Left renal pelvis (tissue), 4 donors: Measurements from ENCODE around the gene CHIT1. TPM values are rescaled to one million over a fixed set of nuclear protein-coding genes. Genes with fewer than 3 reads are reported as not detected.

Experiments used
- DNase-seq, 4 donors: peaks; one replicate each; pipeline ENCODE4 v3.0.0-alpha.2; 2013; ENCODE audit warnings: low read depth in 4 of 4, low spot score in 3 of 4
- polyA plus RNA-seq, 4 donors: library from polyadenylated mRNA; unstranded; fragments of 120-200 nt; gene quantifications; one replicate each; pipeline ENCODE4 v1.2.1, GENCODE V29; 2013; ENCODE audit not compliant: insufficient read length in 4 of 4

Gene CHIT1
- polyA plus RNA-seq, 4 donors = 0.04 to 0.15 (median 0.08) TPM

DNA sequence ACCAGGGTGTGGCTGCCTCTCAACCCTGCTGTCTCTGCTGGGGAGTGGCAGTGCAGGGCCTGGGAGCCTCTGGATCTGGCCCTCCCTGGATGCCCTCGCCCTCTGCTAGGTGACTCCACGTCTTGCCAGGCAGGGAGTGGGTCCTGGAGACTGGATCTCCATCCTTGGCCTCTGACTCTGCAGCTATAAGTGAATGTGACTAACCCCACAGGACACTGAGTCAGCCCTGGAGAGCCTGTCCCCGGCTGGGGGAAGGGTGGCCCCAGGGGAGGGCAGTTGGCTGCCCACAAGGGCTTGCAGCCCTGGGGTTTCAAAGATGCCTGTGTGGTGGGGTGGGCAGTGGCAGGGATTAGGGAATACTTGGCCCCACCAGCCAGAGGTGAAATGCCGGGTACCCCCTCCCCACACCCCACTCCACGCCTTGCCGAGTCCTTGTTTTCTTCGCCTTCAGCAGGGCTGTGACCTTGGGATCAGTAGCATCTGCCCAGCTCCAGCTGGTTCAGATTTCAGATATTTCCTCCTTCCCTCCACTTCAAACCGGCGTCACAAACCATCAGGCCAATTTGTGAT is 51.9 kb downstream of the CHIT1 start:
- DNase-seq = no peak

DNA sequence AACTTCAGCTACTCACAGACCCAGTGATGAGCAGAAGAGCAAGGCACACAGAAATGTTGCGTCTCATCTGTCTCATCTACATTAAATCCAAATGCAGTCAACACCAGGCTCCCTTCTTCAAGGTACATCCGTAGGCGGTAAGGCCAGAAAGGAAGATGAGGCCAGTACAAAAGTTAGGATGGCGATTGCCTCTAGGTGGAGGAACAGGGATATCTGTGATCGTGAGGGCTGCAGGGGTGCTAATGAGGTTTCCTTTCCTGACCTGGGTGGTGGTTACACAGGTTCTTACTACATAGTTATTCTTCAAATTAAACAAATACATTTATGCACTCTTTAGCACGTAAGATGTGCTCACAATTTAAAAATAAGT is 52.5 kb downstream of the CHIT1 start:
- DNase-seq = no peak

DNA sequence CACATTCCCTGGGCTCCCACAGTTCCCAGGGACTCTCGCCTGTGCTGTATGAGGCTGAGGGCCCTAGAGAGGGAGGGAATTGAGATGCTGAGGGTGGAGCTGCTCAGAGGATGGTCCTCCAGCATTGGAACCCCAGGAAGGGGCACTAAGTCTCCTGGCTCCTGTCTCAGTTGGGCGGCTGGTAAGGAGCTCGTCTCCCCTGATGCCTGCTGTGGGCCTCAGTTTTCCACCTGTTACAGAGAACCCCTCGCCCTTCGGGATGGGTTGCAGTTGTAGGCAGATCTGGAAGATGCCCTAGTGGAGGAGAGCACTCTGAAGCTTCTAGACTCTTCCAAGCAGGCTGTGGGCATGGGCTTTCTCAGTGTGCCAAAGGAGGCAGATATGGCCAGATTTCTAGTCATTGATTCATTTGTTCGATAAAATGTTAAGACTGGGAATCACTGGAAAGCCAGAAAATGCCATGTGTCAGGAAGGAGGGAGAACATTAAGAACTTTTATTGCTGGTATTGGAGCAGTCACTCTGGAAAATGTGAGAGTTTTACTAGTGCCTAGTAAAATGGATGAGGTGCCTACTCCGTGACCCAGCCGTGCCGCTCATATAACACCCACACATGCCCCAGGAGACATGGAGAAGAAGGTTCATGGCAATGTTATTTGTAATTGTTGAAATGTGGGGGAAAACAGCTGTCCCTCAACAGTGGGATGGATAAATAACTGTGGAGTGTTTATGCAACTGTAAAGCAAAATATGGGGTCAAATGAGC is 53.0 kb downstream of the CHIT1 start:
- no peak for DNase-seq

DNA sequence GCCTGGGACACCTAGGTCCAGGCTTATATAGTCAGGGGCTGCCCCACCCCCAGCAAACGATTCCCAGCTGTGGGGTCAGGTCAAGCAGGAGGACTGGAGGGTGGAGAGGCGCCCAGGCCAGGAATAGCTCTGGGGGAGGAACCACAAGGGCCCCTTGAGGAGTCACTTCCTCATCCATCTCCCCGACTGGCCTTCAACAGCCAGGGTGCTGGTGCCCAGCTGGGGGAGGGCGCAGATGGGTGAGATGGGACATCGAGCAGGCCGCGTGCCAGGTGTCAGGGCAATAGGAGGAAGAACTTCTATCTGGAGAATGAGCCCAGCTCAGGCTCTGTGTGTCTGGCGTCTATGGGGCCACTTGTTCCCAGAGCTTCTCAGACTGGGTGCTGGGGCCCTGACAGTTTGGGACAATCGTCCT is 53.6 kb downstream of the CHIT1 start:
- DNase-seq = no peak

DNA sequence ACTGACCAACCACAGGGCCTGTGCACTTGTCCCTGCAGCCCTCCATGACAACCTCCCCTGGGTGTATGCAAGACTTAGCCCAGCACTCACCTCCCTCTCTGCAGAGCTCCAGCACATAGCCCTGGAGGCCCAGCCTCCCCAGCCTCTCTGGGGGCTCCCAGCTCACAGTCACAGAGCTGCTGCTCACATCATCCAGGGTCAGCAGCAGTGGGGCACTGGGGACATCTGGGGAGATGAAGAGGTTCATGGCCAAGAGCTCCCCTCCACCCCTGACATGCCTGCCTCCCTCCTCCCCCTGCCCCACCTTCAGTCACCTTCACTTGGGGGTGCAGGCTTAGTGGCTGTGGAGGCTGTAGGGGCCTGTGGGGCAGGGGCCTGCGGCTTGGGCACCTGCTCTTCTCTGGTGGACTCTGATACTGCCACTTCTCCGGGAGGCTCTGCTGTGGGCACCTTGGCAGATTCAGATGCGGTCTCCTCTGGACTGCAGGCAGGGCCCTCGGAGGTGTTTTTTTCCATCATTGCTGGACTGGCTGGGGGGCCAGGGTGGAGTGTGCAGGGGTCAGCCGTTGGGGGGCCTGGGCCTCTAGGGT is 54.1 kb downstream of the CHIT1 start, which contains the start of gene MYBPH:
MYBPH (minus strand) TSS at position 590 of the 590 bp plus-strand sequence; CDS start at position 519, 71 bp downstream.
- no peak for DNase-seq

DNA sequence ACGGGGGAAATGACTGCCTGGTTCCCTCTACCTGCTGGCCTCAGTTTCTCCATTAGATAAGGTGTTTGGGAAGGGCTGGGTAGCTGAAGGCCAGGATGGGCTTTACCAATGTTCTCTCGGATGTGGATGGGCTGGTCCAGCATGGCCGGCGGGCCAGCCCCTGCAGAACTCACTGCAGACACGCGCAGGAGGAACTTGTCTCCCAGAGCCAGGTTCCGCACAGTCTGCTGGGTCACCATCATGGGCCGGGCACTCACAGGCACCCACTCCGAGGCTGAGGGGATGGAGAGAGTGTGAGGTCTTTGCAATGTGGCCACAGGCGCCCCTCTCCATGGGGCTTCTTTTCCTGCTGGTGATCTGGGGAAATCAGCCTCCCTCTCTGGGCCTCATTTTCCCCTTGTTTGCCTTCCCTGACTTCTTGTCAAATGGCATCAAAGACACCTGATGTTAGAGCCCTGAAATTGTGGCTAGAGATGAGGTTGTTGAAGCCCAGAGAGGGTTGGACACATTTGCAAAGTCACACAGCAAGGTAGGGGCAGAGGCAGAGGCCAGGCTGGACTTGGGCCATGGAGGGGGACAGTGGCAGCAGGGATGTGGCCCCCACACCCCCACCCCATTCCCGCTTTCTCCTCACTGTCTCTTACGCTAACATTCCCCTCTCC is 55.0 kb downstream of the CHIT1 start:
- no peak for DNase-seq

DNA sequence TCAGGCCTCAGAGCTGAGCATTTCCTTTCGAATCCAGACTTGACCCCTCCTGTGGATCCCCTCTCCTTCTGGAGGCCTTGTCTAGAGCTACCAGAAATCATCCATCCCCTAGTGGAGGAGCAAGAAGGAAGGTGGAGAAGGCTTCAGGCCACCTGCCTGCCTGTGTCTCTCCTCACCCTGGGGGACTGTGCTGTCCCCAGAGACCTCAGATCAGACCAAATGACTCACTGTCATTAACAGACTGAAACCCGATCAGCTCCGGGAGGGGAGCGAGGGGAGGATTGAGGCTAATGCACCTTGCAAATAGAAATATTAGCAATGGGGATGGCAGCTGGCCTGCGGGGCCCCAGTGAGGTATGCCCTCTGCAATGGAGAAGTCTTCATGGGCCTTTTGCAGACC is 55.9 kb downstream of the CHIT1 start:
- DNase-seq = no peak

DNA sequence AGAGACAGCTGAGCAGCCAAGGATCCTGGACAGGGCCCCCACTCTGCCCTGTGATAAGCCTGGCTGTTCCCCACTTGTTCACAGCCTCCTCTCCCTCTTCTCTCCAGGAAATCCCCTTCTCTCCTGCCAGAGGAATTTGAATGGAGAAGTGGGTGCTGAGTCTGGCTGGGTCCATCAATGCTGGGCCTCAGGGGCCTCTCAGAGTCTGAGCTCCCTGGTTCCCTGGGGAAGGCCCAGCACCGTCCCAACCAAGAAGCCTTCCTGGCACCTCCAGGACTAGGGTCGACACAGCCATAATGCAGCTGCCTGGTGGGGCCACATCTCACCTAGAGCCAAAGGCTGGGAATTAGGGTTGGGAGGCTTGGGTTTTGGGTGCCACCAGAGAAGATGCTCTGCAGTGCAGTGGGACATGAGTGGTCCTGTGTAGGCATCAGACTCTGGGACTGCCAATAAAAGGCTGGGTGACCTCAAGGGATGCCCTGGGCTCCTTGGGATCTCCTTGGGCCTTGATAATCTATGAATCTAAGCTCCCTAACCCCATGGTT is 56.4 kb downstream of the CHIT1 start:
- DNase-seq = no peak

DNA sequence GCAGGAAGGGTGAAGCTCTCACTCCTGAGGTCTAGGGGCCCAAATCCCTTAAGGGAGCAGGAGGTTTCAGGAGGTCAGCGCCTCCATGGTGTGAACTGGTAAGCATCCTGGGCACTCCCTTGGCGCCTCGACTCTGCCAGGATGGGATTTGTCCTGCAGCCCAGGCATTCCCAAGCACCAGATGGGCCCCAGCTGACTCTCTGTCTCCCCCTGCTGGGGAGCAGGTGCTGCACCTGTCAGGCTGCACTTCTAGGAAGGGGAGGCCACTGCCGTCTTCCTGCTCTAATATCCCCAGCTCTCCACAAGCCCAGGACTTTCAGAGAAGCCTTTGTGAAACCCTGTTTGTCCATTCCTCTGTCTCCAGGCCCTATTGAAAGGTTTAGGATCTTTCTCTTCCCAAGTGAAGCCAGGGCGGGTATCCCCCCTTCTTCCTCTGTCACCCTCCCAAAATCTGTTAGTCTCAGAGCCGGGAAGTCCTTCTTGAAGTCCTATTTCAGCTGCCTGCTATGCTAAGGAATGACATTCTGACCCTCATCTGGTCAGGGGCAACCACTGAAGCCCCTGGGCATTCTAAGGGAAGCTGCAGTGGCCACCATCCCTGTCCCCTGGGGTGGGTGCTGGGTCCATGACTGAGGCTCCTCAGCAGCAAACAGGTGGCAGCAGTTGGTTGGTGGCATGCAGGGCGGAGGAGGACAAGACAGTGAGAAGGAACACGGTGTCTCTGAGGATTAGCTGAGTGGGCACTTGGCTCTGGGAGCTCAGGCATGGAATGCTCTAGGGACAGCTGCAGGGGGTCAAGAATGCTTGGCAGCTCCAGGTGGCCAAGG is 57.1 kb downstream of the CHIT1 start:
- DNase-seq = no peak

DNA sequence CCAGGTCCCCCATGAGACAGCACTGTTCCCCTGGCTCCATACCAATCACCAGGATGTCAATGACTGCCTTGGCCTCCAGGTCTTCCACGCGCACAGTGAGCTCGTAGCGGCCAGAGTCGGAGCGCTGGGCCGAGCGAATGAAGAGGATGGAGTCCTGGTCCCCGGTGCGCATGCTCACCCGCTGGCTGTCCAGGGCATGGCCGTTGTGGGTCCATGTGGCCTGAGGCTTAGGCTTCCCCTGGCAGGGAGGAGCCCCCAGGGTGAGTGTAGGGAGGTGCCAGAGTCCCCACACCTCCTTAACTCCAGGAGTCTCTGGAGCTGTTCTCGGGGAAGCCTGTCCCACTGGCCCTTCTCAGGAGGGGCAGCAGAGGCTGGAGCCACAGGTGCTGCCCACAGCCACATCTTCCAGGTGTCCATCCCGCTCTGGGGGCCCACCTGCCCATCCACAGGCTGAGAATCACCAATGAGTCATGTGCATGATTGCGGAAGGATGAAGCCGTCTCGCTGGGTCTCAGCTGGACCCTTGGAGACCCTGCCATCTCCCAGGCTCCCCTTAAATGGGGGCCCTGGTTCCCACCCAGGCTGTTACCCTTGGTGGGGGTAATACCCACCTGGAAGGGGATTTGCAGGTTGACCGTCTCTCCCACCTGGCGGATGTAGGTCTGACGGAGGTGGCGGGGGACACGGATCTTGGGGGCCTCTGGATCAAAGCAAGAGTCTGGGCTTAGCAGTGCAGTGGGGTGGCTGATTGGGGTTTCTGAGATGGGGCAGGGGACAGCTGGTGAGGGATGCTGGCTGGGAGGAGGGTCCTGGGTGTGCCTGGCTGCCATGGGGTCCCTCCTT is 57.9 kb downstream of the CHIT1 start:
- no peak for DNase-seq

DNA sequence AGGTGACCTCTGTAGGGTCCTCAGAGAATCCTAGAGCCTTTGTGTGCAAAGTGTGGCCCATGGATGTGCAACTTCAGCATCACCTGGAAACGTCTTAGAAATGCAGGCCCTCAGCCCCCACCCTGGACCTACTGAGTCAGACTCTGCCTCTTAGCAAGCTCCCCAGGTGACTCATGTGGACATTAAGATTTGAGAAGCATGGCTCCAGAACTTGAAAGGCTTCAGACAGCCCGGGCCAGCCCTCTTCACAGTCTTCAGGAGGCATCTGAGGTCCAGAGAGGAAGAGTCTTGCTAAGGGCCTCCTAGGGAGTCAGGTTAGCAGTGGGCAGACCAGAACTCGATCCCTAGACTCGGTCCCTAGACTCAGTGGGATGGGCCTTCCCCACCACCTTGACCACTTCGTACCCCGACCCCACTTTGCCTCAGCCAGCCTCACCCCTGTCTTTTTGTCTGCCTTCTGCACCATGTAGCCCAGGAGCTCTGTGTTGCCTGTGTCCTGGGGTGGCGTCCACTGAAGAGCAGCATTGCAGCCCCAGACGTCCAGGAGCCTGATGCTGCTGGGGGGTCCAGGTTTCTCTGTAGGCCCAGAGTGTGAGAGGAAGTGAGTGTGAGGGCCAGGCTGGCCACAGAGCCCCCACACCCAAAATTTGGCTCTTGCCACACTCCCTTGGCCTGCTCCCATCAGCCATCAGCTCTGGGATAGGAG is 58.7 kb downstream of the CHIT1 start:
- no peak for DNase-seq

DNA sequence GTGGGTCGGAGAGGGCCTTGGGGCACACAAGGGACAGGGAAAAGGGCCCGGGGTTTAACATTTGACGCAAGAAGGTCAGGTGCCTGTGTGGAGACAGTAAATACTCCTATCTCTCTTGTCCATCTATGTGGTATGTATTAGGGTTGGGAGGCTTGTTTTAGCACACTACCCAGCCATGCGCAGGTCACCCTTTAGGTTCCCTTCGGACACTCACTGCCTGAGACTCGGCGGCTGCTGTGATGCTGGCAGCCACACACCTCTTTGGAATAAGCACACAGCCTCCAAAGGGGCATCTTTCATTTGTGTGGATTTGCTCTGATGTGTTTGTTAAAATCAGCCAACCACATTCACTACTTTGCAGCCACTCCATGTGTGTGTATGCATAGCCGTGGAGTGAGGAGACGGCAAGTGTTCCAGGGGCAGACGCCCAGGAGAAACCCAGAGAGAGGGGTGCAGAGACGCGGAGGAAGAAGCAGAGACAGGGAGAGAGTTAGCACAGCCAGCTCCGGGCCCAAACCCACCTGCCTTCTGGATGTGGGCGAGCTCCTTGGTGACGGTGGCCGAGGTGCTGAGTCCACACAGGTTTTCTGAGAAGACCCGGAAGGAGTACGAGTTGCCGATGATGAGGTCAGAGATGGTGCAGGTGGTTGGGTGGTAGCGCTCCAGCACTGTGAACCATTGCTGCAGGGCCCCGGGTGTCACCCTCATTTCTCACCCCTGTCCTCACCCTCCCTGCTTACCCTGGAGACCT is 59.5 kb downstream of the CHIT1 start:
- no peak for DNase-seq

DNA sequence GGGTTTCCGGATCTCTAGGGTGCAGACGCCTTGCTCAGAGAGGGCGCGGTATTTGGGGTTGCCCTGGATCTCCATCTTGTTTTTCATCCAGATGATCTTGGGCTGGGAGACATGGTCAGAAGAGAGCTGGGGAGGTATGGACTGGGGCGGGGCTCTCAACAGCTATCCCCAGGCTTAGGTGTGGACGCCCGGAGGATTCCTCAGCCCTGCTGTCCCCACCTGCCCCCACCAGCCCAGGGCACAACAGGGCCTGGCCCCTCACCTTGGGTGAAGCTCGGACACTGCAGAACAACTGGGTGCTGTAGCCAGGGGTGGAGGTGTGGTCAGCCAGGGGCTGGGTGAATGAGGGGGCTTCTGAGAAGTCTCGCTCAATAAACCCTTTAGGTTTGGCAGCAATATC is 60.5 kb downstream of the CHIT1 start:
- DNase-seq = no peak

DNA sequence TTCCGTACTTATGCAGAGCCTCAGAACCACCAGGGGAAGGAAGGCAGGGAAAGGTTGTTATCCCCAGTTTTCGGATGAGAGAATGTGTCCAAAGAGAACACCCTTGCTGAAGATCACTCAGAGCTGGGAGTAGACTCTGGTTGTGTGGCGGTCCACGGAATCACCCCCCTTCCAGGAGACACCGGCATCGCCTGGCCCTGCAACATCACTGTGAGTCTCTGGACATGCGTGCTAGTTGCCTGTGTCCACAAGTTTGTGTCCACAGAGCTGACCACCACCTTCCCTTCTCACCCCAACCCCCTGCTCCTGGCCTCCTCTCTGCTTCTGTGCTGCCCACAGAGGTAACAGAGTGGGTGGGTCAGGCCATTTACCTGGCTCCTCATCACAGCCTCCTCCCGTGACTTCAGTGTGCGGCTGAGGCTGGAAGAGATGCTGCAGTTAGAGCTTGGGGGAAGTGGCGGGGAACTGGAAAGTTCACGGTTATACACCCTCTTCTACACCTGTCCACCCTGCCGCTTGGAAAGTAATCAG is 61.2 kb downstream of the CHIT1 start:
- DNase-seq = no peak

DNA sequence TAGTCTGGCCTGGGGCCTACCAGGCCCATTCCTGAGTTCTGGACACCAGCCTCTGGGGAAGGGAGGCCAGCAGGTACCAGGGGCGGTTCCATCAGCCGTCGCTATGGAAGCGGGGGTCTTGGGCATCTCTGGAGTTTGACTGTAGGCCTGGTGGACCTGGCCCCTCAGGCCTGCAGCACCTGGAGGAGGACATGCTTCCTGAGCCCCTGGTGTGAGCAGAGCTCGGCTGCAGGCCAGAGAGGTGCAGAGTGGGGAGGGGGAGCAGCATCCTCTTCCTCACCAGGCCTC is 61.6 kb downstream of the CHIT1 start:
- no peak for DNase-seq

DNA sequence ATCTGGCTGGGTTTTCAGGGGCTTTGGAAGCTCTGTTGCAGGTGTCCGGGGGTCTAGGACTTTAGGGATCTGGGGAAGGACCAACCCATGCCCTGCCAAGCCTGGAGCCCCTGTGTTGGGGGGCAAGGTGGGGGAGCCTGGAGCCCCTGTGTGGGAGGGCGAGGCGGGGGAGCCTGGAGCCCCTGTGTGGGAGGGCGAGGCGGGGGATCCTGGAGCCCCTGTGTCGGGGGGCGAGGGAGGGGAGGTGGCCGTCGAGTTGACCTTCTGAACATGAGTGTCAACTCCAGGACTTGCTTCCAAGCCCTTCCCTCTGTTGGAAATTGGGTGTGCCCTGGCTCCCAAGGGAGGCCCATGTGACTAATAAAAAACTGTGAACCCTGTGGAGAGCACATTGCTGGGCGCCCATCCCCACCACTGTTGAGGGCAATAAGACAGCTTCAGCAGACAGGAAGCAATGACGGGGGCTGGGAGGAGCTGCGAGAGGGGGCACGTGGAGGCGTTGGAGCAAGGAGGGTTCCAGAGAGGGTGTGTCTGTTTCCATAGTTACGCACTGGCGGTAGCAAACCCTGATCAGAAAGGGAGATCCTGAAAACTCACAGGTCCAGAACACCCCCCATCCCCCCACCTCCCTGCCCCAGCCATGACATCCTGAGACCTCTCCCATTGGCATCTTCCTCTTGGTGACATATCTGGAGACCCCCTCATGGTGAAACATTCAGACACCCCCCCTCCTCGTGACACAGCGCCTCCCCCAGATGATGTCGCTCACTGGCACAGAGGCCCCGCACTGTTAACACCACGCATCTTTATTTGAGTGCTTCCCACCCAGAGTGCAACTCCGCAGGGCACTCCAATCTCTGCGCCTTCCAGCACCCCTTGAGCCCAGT is 62.2 kb downstream of the CHIT1 start:
- no peak for DNase-seq
